Measurements from ENCODE around the gene GPR107.
"Not testable (repeated sequence)": the region's sequence is repeated elsewhere in the genome, so short reads cannot be mapped to it uniquely, and the experiment has no call there.

DNA sequence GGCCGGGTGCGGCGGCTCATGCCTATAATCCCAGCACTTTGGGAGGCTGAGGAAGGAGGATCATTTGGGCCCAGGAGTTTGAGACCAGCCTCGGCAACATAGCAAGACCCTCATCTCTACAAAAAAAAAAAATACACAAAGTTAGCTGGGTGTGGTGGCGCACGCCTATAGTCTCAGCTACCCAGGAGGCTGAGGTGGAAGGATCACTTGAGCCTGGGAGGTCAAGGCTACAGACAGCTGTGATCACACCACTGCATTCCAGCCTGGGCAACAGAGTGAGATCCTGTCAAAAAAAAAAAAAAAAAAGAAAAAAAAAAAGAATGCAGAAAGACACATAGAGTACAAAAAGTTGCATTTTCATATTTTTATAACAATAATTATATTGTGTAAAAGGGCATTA, 46.8 kb upstream of the GPR107 start:
- TF ChIP-seq TP53 (CRISPR knock-in tag; IDR thresholded peaks at IDR 0.05); FOXP1 (CRISPR knock-in tag; IDR thresholded peaks at IDR 0.05; ENCODE audit: borderline replicate concordance); SMAD4 (CRISPR knock-in tag; IDR thresholded peaks at IDR 0.05); ZBTB21 (CRISPR knock-in tag; IDR thresholded peaks at IDR 0.05; ENCODE audit: borderline replicate concordance); ZNF232 (CRISPR knock-in tag; IDR thresholded peaks at IDR 0.05): not testable (repeated sequence)
- TF ChIP-seq, protein P1, sequence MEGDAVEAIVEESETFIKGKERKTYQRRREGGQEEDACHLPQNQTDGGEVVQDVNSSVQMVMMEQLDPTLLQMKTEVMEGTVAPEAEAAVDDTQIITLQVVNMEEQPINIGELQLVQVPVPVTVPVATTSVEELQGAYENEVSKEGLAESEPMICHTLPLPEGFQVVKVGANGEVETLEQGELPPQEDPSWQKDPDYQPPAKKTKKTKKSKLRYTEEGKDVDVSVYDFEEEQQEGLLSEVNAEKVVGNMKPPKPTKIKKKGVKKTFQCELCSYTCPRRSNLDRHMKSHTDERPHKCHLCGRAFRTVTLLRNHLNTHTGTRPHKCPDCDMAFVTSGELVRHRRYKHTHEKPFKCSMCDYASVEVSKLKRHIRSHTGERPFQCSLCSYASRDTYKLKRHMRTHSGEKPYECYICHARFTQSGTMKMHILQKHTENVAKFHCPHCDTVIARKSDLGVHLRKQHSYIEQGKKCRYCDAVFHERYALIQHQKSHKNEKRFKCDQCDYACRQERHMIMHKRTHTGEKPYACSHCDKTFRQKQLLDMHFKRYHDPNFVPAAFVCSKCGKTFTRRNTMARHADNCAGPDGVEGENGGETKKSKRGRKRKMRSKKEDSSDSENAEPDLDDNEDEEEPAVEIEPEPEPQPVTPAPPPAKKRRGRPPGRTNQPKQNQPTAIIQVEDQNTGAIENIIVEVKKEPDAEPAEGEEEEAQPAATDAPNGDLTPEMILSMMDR (IDR thresholded peaks at IDR 0.05), result not testable (repeated sequence)
- TF ChIP-seq, protein P2, sequence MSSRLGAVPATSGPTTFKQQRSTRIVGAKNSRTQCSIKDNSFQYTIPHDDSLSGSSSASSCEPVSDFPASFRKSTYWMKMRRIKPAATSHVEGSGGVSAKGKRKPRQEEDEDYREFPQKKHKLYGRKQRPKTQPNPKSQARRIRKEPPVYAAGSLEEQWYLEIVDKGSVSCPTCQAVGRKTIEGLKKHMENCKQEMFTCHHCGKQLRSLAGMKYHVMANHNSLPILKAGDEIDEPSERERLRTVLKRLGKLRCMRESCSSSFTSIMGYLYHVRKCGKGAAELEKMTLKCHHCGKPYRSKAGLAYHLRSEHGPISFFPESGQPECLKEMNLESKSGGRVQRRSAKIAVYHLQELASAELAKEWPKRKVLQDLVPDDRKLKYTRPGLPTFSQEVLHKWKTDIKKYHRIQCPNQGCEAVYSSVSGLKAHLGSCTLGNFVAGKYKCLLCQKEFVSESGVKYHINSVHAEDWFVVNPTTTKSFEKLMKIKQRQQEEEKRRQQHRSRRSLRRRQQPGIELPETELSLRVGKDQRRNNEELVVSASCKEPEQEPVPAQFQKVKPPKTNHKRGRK (CRISPR knock-in tag; IDR thresholded peaks at IDR 0.05; ENCODE audit: borderline replicate concordance), result not testable (repeated sequence)

Data from WTC11 (cell line).